Endothelial cell (in vitro differentiated cells): ENCODE measurements around the gene NES. TPM values are rescaled to one million over a fixed set of nuclear protein-coding genes. Genes with fewer than 3 reads are reported as not detected.

Source experiments
- DNase-seq: peaks from one replicate; pipeline ENCODE4 v3.0.0; 2021; ENCODE audit warnings: low spot score
- H3K27ac Mint-ChIP-seq: one replicate; pipeline ENCODE4 v1.8.0; 2021; ENCODE audit warnings: mixed read lengths, inconsistent platforms; ENCODE audit not compliant: unreplicated experiment
- H3K27me3 Mint-ChIP-seq: one replicate; pipeline ENCODE4 v1.8.0; 2021; ENCODE audit warnings: mild to moderate bottlenecking, moderate library complexity, mixed read lengths, inconsistent platforms; ENCODE audit not compliant: unreplicated experiment
- H3K36me3 Mint-ChIP-seq: one replicate; pipeline ENCODE4 v1.8.0; 2021; ENCODE audit warnings: mild to moderate bottlenecking, low read depth, mixed read lengths, inconsistent platforms; ENCODE audit not compliant: unreplicated experiment
- H3K4me1 Mint-ChIP-seq: one replicate; pipeline ENCODE4 v1.8.0; 2021; ENCODE audit warnings: mild to moderate bottlenecking, mixed read lengths, inconsistent platforms; ENCODE audit not compliant: unreplicated experiment
- H3K4me3 Mint-ChIP-seq: one replicate; pipeline ENCODE4 v1.8.0; 2021; ENCODE audit warnings: mild to moderate bottlenecking, mixed read lengths, inconsistent platforms; ENCODE audit not compliant: unreplicated experiment
- H3K9me3 Mint-ChIP-seq: one replicate; pipeline ENCODE4 v1.8.0; 2021; ENCODE audit warnings: mixed read lengths, inconsistent platforms; ENCODE audit not compliant: unreplicated experiment
- total RNA-seq: library from RNA; stranded (reverse); fragmentation: NEBNext Ultra II Directional; extraction: Animal tissue kit (Norgen Biotek cat#: 25700); gene quantifications from one replicate; pipeline ENCODE4 v1.2.1, GENCODE V29; 2021; ENCODE audit not compliant: unreplicated experiment
- TF ChIP-seq, protein P1 (sequence below): fragments of 200-600 bp; sonication (generic); IDR thresholded peaks from one replicate; pipeline ENCODE4 v1.5.0; 2021; ENCODE audit warnings: antibody characterized with exemption; ENCODE audit not compliant: unreplicated experiment

Gene NES
- total RNA-seq, 1 donor from 2014 or later: 111 TPM

DNA sequence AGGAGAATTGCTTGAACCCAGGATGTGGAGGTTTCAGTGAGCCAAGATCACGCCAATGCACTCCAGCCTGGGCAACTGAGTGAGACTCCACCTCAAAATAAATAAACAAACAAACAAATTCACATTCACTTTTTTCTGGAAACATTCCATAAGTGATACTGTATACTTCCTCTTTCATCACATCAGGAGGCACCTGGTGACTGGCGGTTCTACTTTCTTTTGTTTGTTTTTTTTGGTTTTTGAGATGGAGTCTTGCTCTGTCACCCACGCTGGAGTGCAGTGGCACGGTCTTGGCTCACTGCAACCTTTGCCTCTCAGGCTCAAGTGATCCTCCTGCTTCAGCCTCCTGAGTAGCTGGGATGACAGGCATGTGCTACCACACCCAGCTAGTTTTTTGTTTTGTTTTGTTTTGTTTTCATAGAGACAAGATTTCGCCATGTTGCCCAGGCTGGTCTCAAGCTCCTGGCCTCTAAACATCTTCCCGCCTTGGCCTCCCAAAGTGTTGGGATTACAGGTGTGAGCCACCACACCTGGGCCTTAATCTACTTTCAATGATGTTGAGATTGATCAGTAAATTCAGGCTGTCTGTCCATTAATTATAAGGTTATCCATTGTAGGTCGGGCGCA is 47.3 kb downstream of the NES start:
- Mint-ChIP-seq H3K36me3 (no peaks in the 10 kb centered on the region), H3K4me3 (no peak overlapping the region), H3K27me3 (peaks cover 8% of the 10 kb centered on the region), H3K4me1 (peaks cover 7% of the 10 kb centered on the region), H3K9me3 (no peaks in the 10 kb centered on the region), H3K27ac (no peak overlapping the region)
- DNase-seq: no peak
- TF ChIP-seq, protein P1, sequence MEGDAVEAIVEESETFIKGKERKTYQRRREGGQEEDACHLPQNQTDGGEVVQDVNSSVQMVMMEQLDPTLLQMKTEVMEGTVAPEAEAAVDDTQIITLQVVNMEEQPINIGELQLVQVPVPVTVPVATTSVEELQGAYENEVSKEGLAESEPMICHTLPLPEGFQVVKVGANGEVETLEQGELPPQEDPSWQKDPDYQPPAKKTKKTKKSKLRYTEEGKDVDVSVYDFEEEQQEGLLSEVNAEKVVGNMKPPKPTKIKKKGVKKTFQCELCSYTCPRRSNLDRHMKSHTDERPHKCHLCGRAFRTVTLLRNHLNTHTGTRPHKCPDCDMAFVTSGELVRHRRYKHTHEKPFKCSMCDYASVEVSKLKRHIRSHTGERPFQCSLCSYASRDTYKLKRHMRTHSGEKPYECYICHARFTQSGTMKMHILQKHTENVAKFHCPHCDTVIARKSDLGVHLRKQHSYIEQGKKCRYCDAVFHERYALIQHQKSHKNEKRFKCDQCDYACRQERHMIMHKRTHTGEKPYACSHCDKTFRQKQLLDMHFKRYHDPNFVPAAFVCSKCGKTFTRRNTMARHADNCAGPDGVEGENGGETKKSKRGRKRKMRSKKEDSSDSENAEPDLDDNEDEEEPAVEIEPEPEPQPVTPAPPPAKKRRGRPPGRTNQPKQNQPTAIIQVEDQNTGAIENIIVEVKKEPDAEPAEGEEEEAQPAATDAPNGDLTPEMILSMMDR: no peak

DNA sequence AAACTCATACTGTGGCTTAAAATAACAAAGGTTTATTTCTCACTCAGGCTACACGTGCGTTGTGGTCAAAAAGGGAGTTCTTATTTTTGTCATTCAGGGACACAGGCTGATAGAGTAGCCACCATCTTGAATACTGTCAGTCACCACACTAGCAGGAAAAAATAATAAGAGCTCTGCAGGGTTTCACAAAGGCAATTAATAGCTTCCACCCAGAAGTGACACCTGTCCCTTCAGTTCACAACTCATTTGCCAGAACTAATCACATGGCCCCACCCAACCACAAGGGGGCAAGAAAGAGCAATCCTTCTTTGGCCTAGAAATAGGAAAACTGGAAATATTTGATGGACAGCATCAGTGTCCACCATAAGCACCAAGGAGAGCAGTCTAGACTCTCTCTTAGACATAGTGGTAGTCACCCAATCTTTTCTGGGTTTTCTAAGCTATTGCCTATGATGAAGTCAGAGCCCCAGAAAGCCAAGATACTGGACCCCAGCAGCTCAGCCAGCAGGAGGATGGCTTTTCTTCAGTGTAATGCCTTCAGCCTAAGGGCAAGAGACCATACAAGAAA is 49.8 kb downstream of the NES start:
- H3K9me3 Mint-ChIP-seq: no peaks in the 10 kb centered on the region
- H3K27ac Mint-ChIP-seq: no peak overlapping the region
- peaks cover 14% of the 10 kb centered on the region for H3K27me3 Mint-ChIP-seq
- H3K36me3 Mint-ChIP-seq: peaks cover 5% of the 10 kb centered on the region
- TF ChIP-seq, protein P1: peak; percentile 86
- peaks cover 10% of the 10 kb centered on the region for H3K4me1 Mint-ChIP-seq
- DNase-seq: peak; percentile 68
- H3K4me3 Mint-ChIP-seq: no peak overlapping the region

DNA sequence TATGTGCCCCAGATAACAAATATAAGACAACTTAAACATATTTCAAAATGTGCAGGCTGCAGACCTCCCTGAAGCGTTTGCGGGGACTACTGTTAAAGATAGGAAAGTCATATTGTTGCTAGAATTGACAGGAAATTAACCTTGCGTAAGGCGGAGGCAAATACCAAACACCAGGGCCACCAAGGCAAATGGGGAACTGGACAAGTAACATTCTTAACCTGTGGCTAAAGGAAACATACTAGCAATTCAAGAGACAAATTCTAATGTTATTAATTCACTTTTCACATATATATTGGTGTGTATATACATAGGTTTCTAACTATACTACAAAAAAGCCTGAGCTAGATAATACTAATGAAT is 51.1 kb downstream of the NES start:
- Mint-ChIP-seq H3K27ac (no peak overlapping the region), H3K4me3 (no peak overlapping the region), H3K36me3 (peaks cover 5% of the 10 kb centered on the region), H3K9me3 (no peaks in the 10 kb centered on the region), H3K27me3 (peaks cover 14% of the 10 kb centered on the region), H3K4me1 (peaks cover 12% of the 10 kb centered on the region)
- TF ChIP-seq, protein P1: peak; percentile 10
- DNase-seq: no peak

DNA sequence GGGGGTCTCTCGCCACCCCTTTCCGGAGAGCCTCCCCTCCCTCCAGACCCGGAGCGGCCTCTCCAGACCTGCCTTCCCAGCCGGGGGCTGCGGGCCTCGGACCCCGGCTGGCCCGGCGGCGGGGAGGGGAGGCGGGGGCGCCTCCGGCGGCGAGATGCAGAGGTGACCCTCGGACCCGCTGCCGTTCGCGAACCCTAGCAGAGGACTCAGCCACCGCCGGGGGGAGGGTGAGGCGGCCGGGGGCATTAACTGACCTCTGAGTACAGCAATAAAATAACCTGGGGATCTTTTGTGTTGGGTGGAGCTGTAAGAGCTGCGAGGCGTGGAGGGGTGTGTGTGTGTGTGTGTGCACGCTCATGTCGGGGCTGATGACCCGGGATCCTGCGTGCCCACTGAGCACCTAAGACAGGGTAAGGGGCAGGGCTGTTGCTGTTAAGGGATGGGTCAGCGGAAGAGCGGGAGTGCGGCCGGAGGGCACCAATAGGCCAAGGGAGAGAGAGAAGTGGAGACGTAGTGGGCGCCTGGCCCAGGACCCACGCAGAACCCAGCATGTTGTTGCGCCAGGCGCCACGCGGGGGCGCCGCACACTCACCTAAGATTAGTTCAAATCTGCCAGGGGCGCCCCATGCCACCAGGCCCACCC is 51.6 kb downstream of the NES start:
- DNase-seq: peak; percentile 73
- Mint-ChIP-seq H3K9me3 (no peaks in the 10 kb centered on the region), H3K4me1 (peaks cover 12% of the 10 kb centered on the region), H3K27ac (no peak overlapping the region), H3K27me3 (peaks cover 14% of the 10 kb centered on the region), H3K4me3 (peak overlapping the region; percentile 30), H3K36me3 (peaks cover 5% of the 10 kb centered on the region)
- TF ChIP-seq, protein P1: peak; percentile 84
